Measurements from ENCODE around the gene OR2H2.

OR2H2 gene

DNA sequence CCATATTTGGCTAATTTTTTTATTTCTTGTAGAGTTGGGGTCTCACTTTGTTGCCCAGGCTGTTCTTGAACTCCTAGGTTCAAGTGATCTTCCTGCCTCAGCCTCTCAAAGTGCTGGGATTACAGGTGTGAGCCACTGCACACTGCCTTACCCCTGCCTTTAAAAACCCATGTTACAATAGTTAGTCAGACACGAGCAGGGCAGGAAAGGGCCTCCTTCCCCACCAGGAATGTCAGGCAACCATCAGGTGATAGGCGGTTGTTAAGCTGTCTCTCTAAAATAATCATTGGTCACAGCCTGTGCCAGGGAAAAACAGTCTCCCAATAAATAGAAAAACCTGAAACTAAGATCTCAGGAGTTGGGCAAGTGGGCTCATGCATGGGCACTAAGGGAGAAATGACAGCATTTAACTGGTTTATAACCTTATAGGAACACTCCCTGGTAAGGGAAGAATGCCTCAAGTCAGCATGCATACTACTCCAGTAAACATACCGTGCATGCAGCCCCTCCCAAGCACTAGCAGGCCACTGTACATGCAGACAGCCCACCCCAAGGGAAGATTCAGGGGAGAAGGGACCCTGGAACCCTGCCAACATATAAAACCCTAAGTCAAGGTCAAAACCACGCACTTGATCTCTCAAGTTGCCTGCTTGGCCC is 8.4 kb downstream of the OR2H2 start:
- no peak overlapping the region for H3K9ac ChIP-seq (ENCODE audit: low read depth, low read length)
- no peaks in the 10 kb centered on the region for H3K9me3 ChIP-seq (replicated peaks; ENCODE audit: low read length)
- no peaks in the 10 kb centered on the region for H3K27me3 ChIP-seq (ENCODE audit: control insufficient read depth, insufficient read depth, low read length)
- H3K36me3 ChIP-seq (ENCODE audit: insufficient read depth, low read length): no peaks in the 10 kb centered on the region
- no peak overlapping the region for H3K4me3 ChIP-seq (ENCODE audit: low read length)
- no peaks in the 10 kb centered on the region for H3K4me1 ChIP-seq (ENCODE audit: control insufficient read depth, insufficient read depth, low read length)
- no peak overlapping the region for H3K4me2 ChIP-seq (ENCODE audit: low read length)

DNA sequence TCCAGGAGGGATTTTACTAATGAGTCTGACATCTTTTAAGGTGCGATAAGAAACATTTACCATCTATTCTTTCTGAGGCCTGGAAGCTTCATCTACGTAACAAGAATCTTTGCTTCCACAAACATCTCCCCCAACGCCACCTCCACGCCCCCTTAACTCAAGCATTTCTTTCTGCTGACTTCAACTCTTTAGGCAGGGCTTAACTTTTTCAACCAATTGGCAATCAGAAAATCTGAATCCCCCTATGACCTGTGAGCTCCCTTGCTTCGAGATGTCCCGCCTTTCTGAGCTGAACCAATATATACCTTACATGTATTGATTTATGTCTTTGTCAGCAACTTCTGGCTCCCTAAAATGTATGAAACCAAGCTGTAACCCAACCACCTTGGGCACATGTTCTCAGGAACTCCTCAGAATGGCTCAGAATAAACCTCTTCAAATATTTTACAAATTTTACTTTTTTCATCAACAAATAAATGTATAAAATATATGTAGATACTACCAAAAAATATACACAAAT is 11.5 kb downstream of the OR2H2 start:
- no peaks in the 10 kb centered on the region for H3K27me3 ChIP-seq (ENCODE audit: control insufficient read depth, insufficient read depth, low read length)
- no peaks in the 10 kb centered on the region for H3K4me1 ChIP-seq (ENCODE audit: control insufficient read depth, insufficient read depth, low read length)
- H3K4me3 ChIP-seq (ENCODE audit: low read length): no peak overlapping the region
- H3K4me2 ChIP-seq (ENCODE audit: low read length): no peak overlapping the region
- no peaks in the 10 kb centered on the region for H3K9me3 ChIP-seq (replicated peaks; ENCODE audit: low read length)
- H3K36me3 ChIP-seq (ENCODE audit: insufficient read depth, low read length): peaks cover 4% of the 10 kb centered on the region
- no peak overlapping the region for H3K9ac ChIP-seq (ENCODE audit: low read depth, low read length)

DNA sequence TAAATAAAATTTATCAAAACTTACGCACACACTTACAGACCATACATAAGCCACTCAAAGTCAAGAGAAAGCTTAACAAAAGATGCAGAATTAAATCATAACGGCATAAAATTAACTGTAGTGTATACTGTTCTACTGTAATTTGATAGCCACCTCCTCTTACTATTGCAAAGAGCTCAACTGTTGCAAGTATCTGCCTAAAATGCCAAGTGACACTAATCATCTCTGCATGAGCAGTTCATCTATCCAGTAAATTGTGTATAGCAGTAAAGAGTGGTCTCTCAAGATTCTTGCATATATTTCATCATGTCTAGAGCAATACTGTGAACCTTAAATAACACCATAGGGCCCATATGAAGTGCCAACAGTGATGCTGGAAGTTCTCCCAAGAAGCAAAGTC is 12.3 kb downstream of the OR2H2 start:
- no peak overlapping the region for H3K4me2 ChIP-seq (ENCODE audit: low read length)
- H3K27me3 ChIP-seq (ENCODE audit: control insufficient read depth, insufficient read depth, low read length): no peaks in the 10 kb centered on the region
- H3K4me1 ChIP-seq (ENCODE audit: control insufficient read depth, insufficient read depth, low read length): no peaks in the 10 kb centered on the region
- H3K4me3 ChIP-seq (ENCODE audit: low read length): no peak overlapping the region
- H3K9ac ChIP-seq (ENCODE audit: low read depth, low read length): no peak overlapping the region
- peaks cover 10% of the 10 kb centered on the region for H3K36me3 ChIP-seq (ENCODE audit: insufficient read depth, low read length)
- no peaks in the 10 kb centered on the region for H3K9me3 ChIP-seq (replicated peaks; ENCODE audit: low read length)

DNA sequence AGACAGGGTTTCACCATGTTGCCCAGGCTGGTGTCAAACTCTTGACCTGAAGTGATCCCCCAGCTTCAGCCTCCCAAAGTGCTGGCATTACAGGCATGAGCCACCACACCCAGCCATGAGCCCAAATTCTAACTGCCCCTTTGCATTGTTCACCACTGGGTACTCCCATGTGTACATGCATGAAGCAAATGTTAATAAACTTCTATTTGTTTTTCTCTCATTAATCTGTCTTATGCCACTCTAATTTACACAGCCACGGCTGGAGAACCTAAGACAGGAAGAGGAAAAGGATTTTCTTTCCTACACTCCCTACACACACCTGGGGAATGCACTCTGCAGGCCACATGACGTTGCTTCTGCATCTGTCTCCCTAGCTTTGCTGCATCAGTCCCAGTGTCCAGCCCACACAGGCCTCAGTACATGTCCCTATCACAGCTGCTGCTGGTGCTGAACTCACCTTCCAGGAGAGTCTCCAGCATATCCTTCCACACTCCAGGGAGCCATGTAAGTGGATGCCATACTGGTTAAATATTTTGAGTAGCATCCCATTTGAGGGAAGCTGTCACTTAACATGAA is 13.3 kb downstream of the OR2H2 start:
- Histone ChIP-seq H3K36me3 (ENCODE audit: insufficient read depth, low read length) (peaks cover 17% of the 10 kb centered on the region), H3K9ac (ENCODE audit: low read depth, low read length) (no peak overlapping the region), H3K9me3 (replicated peaks; ENCODE audit: low read length) (no peaks in the 10 kb centered on the region), H3K4me3 (ENCODE audit: low read length) (no peak overlapping the region), H3K4me1 (ENCODE audit: control insufficient read depth, insufficient read depth, low read length) (no peaks in the 10 kb centered on the region), H3K4me2 (ENCODE audit: low read length) (no peak overlapping the region), H3K27me3 (ENCODE audit: control insufficient read depth, insufficient read depth, low read length) (no peaks in the 10 kb centered on the region)

DNA sequence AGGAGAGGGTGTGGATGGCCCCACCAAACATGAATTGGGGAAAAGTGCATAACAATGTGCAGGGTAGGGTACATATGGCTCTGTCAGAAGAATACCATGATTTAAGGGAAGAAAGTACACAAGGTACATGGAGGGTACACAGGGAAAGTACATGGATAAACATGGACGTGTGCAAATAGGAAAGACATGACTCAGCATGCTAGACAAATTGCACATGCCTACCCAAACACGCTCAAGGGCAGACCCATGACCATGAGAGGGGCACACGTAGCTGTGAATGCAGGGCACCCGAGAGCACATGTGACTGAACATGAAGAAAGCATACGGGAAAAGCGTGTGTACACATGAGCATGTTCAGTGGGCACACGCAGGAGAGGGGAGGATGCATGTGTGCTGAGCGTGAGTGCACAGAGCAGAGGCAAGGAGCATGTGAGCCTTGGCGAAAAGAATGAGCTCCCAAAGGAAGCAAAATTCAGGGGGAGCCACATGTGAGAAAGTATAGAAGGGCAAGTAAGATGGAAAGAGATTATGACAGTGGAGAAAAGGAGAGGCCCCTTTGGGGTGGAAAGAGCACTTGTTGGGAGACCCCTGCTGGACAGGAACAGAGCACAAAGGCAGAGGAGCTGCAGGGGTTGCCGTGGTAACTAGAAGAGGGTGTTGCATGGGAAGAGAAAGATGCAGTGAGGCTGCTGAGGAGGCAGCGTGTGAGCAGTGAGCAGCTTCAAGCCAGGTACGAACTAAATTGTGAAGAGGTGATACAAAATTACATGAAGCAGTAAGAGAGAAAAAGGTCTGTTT is 17.8 kb downstream of the OR2H2 start:
- H3K4me3 ChIP-seq (ENCODE audit: low read length): no peak overlapping the region
- H3K27me3 ChIP-seq (ENCODE audit: control insufficient read depth, insufficient read depth, low read length): no peaks in the 10 kb centered on the region
- H3K4me1 ChIP-seq (ENCODE audit: control insufficient read depth, insufficient read depth, low read length): no peaks in the 10 kb centered on the region
- H3K36me3 ChIP-seq (ENCODE audit: insufficient read depth, low read length): peaks cover 60% of the 10 kb centered on the region
- H3K9me3 ChIP-seq (replicated peaks; ENCODE audit: low read length): no peaks in the 10 kb centered on the region
- no peak overlapping the region for H3K9ac ChIP-seq (ENCODE audit: low read depth, low read length)
- H3K4me2 ChIP-seq (ENCODE audit: low read length): no peak overlapping the region

DNA sequence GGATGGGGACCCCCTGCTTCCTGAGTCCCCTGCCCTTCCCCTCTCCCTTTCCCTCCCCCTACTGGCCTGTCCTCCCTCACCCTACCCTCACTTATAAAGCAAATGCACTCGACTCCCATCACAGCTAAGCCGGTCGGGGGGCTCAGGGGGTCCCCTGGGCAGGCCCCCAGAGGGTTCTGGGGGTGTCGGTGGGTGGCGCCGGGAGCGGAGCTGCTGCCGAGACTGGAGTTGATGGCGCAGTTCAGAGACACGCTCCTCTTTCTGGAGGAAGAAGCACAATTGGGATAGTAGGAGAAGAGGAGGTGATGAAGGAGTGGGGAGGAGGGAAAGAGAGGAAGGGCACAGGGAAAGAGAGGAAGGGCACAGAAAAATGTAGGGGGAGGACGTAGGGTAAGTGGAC is 18.5 kb downstream of the OR2H2 start:
- Histone ChIP-seq H3K4me1 (ENCODE audit: control insufficient read depth, insufficient read depth, low read length) (no peaks in the 10 kb centered on the region), H3K9ac (ENCODE audit: low read depth, low read length) (no peak overlapping the region), H3K27me3 (ENCODE audit: control insufficient read depth, insufficient read depth, low read length) (no peaks in the 10 kb centered on the region), H3K9me3 (replicated peaks; ENCODE audit: low read length) (no peaks in the 10 kb centered on the region), H3K36me3 (ENCODE audit: insufficient read depth, low read length) (peaks cover 66% of the 10 kb centered on the region), H3K4me2 (ENCODE audit: low read length) (no peak overlapping the region), H3K4me3 (ENCODE audit: low read length) (no peak overlapping the region)

DNA sequence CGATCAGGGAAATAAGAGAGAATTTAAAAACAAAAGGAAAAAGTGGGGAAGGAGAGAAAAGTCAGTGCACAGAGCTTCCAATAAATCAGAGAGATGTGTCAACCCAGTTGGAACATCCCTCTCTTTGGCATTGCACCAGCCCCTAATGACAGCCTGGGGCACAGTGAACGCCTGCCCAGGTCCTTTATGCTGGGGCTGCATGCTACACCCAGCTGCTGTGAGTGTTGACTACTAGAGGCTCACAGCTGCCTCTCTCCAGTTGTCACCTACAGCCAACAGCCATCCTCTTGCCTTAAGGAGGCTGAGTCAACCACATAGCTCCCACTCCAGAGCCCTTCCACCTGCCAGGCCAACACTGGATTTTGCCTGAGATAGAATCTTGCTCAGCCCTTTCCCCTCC is 19.0 kb downstream of the OR2H2 start:
- no peak overlapping the region for H3K4me2 ChIP-seq (ENCODE audit: low read length)
- H3K4me1 ChIP-seq (ENCODE audit: control insufficient read depth, insufficient read depth, low read length): no peaks in the 10 kb centered on the region
- peaks cover 71% of the 10 kb centered on the region for H3K36me3 ChIP-seq (ENCODE audit: insufficient read depth, low read length)
- H3K9me3 ChIP-seq (replicated peaks; ENCODE audit: low read length): no peaks in the 10 kb centered on the region
- H3K4me3 ChIP-seq (ENCODE audit: low read length): no peak overlapping the region
- no peaks in the 10 kb centered on the region for H3K27me3 ChIP-seq (ENCODE audit: control insufficient read depth, insufficient read depth, low read length)
- no peak overlapping the region for H3K9ac ChIP-seq (ENCODE audit: low read depth, low read length)

DNA sequence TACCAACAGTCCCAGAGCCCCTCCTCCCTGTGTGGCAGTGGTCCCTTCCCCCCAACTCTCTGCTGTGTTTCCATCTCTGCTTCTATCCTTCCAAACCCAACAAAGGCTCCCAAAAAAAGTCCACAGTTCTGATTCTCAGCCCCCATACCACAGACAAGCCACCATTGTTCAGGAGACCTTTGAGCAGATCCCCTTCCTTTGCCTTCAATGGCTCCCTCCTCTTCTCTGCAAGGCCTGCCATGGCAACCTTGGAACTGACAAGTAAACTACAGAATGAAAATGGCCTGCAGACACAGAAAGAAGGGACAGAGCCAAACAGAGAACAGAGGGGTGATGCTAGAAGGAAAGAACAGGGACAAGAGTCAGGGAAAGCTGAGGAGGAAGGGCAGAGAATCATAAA is 23.2 kb downstream of the OR2H2 start:
- Histone ChIP-seq H3K9ac (ENCODE audit: low read depth, low read length) (no peak overlapping the region), H3K36me3 (ENCODE audit: insufficient read depth, low read length) (peaks cover 76% of the 10 kb centered on the region), H3K4me2 (ENCODE audit: low read length) (no peak overlapping the region), H3K27me3 (ENCODE audit: control insufficient read depth, insufficient read depth, low read length) (no peaks in the 10 kb centered on the region), H3K9me3 (replicated peaks; ENCODE audit: low read length) (no peaks in the 10 kb centered on the region), H3K4me3 (ENCODE audit: low read length) (no peak overlapping the region), H3K4me1 (ENCODE audit: control insufficient read depth, insufficient read depth, low read length) (no peaks in the 10 kb centered on the region)

DNA sequence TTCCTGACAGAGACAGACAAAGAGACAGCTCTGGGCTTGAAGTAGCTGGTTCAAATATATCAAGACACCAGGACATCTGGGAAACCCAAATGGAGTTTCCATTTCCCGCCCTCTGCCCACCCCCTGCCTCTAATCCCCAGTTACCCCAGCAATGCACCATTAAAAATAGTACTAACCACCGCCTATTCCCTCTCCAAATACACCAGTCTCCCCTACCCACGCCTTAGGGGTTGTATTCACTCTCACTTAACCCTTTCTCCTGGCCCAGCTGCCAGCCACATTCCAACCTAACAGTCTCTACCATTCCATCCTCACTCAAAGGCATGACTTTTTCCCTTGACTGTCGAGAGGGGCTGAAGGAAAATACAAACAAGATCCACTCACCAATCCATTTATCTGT is 25.6 kb downstream of the OR2H2 start:
- Histone ChIP-seq H3K4me1 (ENCODE audit: control insufficient read depth, insufficient read depth, low read length) (no peaks in the 10 kb centered on the region), H3K9ac (ENCODE audit: low read depth, low read length) (no peak overlapping the region), H3K4me3 (ENCODE audit: low read length) (no peak overlapping the region), H3K4me2 (ENCODE audit: low read length) (no peak overlapping the region), H3K36me3 (ENCODE audit: insufficient read depth, low read length) (peaks cover 71% of the 10 kb centered on the region), H3K9me3 (replicated peaks; ENCODE audit: low read length) (no peaks in the 10 kb centered on the region), H3K27me3 (ENCODE audit: control insufficient read depth, insufficient read depth, low read length) (no peaks in the 10 kb centered on the region)

DNA sequence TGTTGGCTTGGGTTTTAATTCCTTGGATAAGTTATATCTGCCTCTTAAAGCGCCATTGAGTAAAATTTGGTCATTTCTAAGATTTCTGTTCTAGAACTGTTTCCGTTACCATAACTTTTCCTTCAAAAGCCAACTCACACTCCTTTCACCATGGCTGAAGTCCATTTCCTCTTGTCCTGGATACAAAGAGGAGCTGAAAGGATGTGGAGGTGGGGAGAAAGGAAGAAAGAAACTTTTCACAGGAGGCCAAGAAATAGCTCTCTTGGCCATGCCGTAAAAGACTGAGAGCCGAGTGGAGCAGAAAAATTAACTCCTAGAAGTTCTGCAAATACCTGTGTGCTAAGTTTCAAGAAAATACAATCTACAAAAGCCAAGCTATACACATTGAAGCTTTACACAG is 26.5 kb downstream of the OR2H2 start:
- no peaks in the 10 kb centered on the region for H3K4me1 ChIP-seq (ENCODE audit: control insufficient read depth, insufficient read depth, low read length)
- no peak overlapping the region for H3K9ac ChIP-seq (ENCODE audit: low read depth, low read length)
- H3K4me3 ChIP-seq (ENCODE audit: low read length): no peak overlapping the region
- no peaks in the 10 kb centered on the region for H3K9me3 ChIP-seq (replicated peaks; ENCODE audit: low read length)
- no peak overlapping the region for H3K4me2 ChIP-seq (ENCODE audit: low read length)
- H3K36me3 ChIP-seq (ENCODE audit: insufficient read depth, low read length): peaks cover 62% of the 10 kb centered on the region
- no peaks in the 10 kb centered on the region for H3K27me3 ChIP-seq (ENCODE audit: control insufficient read depth, insufficient read depth, low read length)

DNA sequence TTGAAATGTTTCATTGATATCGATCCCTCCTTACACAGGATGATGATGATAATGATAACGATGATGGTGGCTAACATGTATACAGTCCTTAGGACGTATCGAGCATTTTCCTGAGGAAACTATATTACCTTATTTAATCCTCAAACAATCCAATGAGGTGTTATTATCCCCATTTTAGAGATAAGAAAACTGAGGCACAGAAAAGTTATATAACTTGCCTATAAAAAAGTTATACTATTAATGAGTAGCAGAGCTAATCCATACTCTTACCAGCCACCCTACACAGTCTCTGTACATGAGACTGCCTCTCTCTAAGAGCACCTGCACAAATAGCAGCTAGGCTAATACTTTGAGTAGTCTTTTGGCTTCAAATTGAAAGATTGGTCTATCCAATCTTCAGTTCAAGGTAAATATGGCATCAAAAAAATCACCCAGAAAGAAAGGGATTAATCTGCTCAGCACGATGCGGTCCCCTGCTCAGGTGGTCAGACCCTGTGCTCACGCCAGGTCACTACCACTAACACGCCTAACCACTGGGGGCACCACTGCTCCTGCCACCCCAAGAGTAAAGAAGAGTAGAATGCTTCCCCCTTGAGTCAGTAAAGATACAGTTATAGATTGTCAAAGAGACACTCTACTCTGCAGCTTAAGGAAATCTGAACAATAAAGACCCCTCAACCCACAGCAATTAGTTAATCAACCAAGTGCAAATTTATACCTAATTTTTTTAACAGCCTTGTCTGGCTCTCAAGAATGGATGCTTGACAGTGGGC is 33.0 kb downstream of the OR2H2 start:
- no peaks in the 10 kb centered on the region for H3K4me1 ChIP-seq (ENCODE audit: control insufficient read depth, insufficient read depth, low read length)
- H3K36me3 ChIP-seq (ENCODE audit: insufficient read depth, low read length): peaks cover 55% of the 10 kb centered on the region
- no peak overlapping the region for H3K4me3 ChIP-seq (ENCODE audit: low read length)
- no peaks in the 10 kb centered on the region for H3K9me3 ChIP-seq (replicated peaks; ENCODE audit: low read length)
- no peak overlapping the region for H3K4me2 ChIP-seq (ENCODE audit: low read length)
- H3K9ac ChIP-seq (ENCODE audit: low read depth, low read length): no peak overlapping the region
- H3K27me3 ChIP-seq (ENCODE audit: control insufficient read depth, insufficient read depth, low read length): no peaks in the 10 kb centered on the region

Data from skeletal muscle satellite cell (primary cell).